HCT116 (cell line): ENCODE measurements around the gene CCDC83. TPM values are rescaled to one million over a fixed set of nuclear protein-coding genes. Genes with fewer than 3 reads are reported as not detected.
"Not testable (repeated sequence)": the region's sequence is repeated elsewhere in the genome, so short reads cannot be mapped to it uniquely, and the experiment has no call there.

Experiments
- ATAC-seq: fragments of 200-7000 bp; cut with Tn5 transposase; 2 replicates; pipeline ENCODE4 v1.9.1; 2020; ENCODE audit warnings: mild to moderate bottlenecking, moderate library complexity
- BruUV-seq: library from RNA; stranded (reverse); fragments of 400-500 nt; replicated peaks from 2 replicates; lab custom pipeline; 2021; lab: Mats Ljungman, UMichigan
- CTCF ChIA-PET: fragments of 300-600 bp; sonication (Branson Sonifier 250); formaldehyde crosslinking; loops from one replicate; lab custom pipeline; 2021; ENCODE audit warnings: antibody characterized with exemption; lab: Charles Lee
- POLR2A ChIA-PET: fragments of 300-600, 350-600 bp; sonication (Branson Sonifier 250); formaldehyde crosslinking; loops from one replicate; lab custom pipeline; 2021; ENCODE audit warnings: antibody characterized with exemption; lab: Charles Lee
- RAD21 ChIA-PET, 2 experiments: fragments of 300-600 bp; sonication (Branson Sonifier 250); formaldehyde crosslinking; loops; one replicate each; lab custom pipeline; 2023; ENCODE audit warnings: low total read pairs in 2 of 2; ENCODE audit not compliant: uncharacterized antibody in 2 of 2, unreplicated experiment in 2 of 2, low non-redundant PET in 1 of 2; lab: Charles Lee
- DNase-seq: peaks from one replicate; pipeline ENCODE4 v3.0.0-alpha.2; 2010; ENCODE audit warnings: low read depth, low spot score
- H2AFZ ChIP-seq: fragments of 200-600 bp; shearing (Covaris generic), sonication (generic); 2 replicates; pipeline ENCODE4 v1.6.1; 2017; ENCODE audit warnings: low read depth, mixed run types, mixed read lengths, antibody characterized with exemption, low read length; ENCODE audit not compliant: poor library complexity, severe bottlenecking
- H3K27ac ChIP-seq: 2 replicates; pipeline ENCODE4 v1.5.1; 2012; ENCODE audit warnings: low read depth, low read length
- H3K27me3 ChIP-seq: fragments of 200-600 bp; sonication (generic); 2 replicates; pipeline ENCODE4 v1.6.1; 2016; ENCODE audit warnings: mixed run types, low read length, mixed read lengths; ENCODE audit not compliant: insufficient read depth
- H3K36me3 ChIP-seq, 2 experiments: fragments of 200-500 bp in 1 of 2; fragments of 200-600 bp in 1 of 2; sonication (Bioruptor generic) in 1 of 2; sonication (generic) in 1 of 2; 2 replicates each; pipeline versions ENCODE4 v1.5.1 to v1.6.1; 2014 to 2016; ENCODE audit warnings: low read length in 2 of 2, inconsistent platforms in 1 of 2, mixed read lengths in 1 of 2, mixed run types in 1 of 2; ENCODE audit not compliant: insufficient read depth in 2 of 2, control insufficient read depth in 1 of 2
- H3K4me1 ChIP-seq, 2 experiments: fragments of 200-600 bp in 1 of 2; sonication (generic) in 1 of 2; 2 replicates each; pipeline versions ENCODE4 v1.5.1 to v1.6.1; 2012 to 2017; ENCODE audit warnings: low read length in 2 of 2, inconsistent platforms in 1 of 2, mild to moderate bottlenecking in 1 of 2, mixed read lengths in 1 of 2, mixed run types in 1 of 2, moderate library complexity in 1 of 2; ENCODE audit not compliant: insufficient read depth in 2 of 2, control insufficient read depth in 1 of 2
- H3K4me2 ChIP-seq: fragments of 200-600 bp; sonication (generic); 2 replicates; pipeline ENCODE4 v1.6.1; 2017; ENCODE audit warnings: mixed run types, low read length, mixed read lengths
- H3K4me3 ChIP-seq, 2 experiments: fragments of 200-600 bp in 1 of 2; sonication (generic) in 1 of 2; replicated peaks in 1 of 2; 2 replicates each; pipeline ENCODE4 v1.5.1; 2011 to 2016; ENCODE audit warnings: low read length in 2 of 2, control low read depth in 1 of 2, low read depth in 1 of 2, mild to moderate bottlenecking in 1 of 2, mixed read lengths in 1 of 2, mixed run types in 1 of 2
- H3K79me2 ChIP-seq: fragments of 200-600 bp; sonication (generic); 2 replicates; pipeline ENCODE4 v1.6.1; 2017; ENCODE audit warnings: mild to moderate bottlenecking, mixed run types, low read length, moderate library complexity, mixed read lengths; ENCODE audit not compliant: insufficient read depth
- H3K9ac ChIP-seq: fragments of 200-600 bp; sonication (generic); 2 replicates; pipeline ENCODE4 v1.6.1; 2016; ENCODE audit warnings: low read length, mixed read lengths
- H3K9me2 ChIP-seq: fragments of 200-600 bp; sonication (generic), shearing (Covaris generic); 2 replicates; pipeline ENCODE4 v1.6.1; 2017; ENCODE audit warnings: mixed run types, mild to moderate bottlenecking, moderate library complexity; ENCODE audit not compliant: insufficient read depth
- H3K9me3 ChIP-seq, 2 experiments: fragments of 200-500 bp in 1 of 2; fragments of 200-600 bp in 1 of 2; sonication (Bioruptor generic) in 1 of 2; sonication (generic) in 1 of 2; 2 replicates each; pipeline ENCODE4 v1.6.1; 2014 to 2017; ENCODE audit warnings: low read length in 2 of 2, mixed read lengths in 2 of 2, inconsistent platforms in 1 of 2, low read depth in 1 of 2, mild to moderate bottlenecking in 1 of 2, mixed run types in 1 of 2, moderate library complexity in 1 of 2; ENCODE audit not compliant: control insufficient read depth in 1 of 2, insufficient read depth in 1 of 2
- H4K20me1 ChIP-seq: fragments of 200-600 bp; sonication (generic), shearing (Covaris generic); 2 replicates; pipeline ENCODE4 v1.6.1; 2017; ENCODE audit warnings: mixed run types, mild to moderate bottlenecking, moderate library complexity; ENCODE audit not compliant: insufficient read depth
- CBX3 ChIP-seq: IDR thresholded peaks from 2 replicates; pipeline ENCODE4 v1.6.1; 2012; ENCODE audit warnings: low read depth
- ELF1 ChIP-seq: IDR thresholded peaks from 2 replicates; pipeline ENCODE4 v1.6.1; 2012; ENCODE audit warnings: low read depth, borderline replicate concordance
- EZH2 ChIP-seq: fragments of 200-600 bp; sonication (generic); IDR thresholded peaks from 2 replicates; pipeline ENCODE4 v1.6.1; 2017; ENCODE audit warnings: antibody characterized with exemption, mixed run types
- FOSL1 ChIP-seq: IDR thresholded peaks from 2 replicates; pipeline ENCODE4 v1.6.1; 2012; ENCODE audit warnings: low read depth
- JUND ChIP-seq: IDR thresholded peaks from 2 replicates; pipeline ENCODE4 v1.6.1; 2012
- SIN3A ChIP-seq: IDR thresholded peaks from 2 replicates; pipeline ENCODE4 v1.6.1; 2012; ENCODE audit warnings: low read depth
- SRF ChIP-seq: IDR thresholded peaks from 2 replicates; pipeline ENCODE4 v1.6.1; 2012; ENCODE audit warnings: low read depth
- TCF7L2 ChIP-seq: IDR thresholded peaks from 2 replicates; pipeline ENCODE4 v1.7.0; 2011; ENCODE audit warnings: borderline replicate concordance, inconsistent platforms; ENCODE audit not compliant: insufficient read depth, insufficient read length; ENCODE audit errors: extremely low read depth
- YY1 ChIP-seq: IDR thresholded peaks from 2 replicates; pipeline ENCODE4 v1.6.1; 2011; ENCODE audit warnings: low read length, low read depth, moderate library complexity, mild to moderate bottlenecking; ENCODE audit not compliant: insufficient replicate concordance; ENCODE audit errors: extremely low read depth
- ZNF274 ChIP-seq: fragments of 200-500 bp; sonication (Bioruptor generic); IDR thresholded peaks from 2 replicates; pipeline ENCODE4 v1.6.1; 2014; ENCODE audit warnings: mild to moderate bottlenecking, low read depth, low read length, inconsistent platforms
- intact Hi-C: fragments of 100-400 bp; cut with micrococcal nuclease; formaldehyde crosslinking; loops from 2 replicates; pipeline ENCODE4 v1.10.0; 2022
- total RNA-seq: library from RNA; stranded (reverse); gene quantifications from one replicate; pipeline ENCODE4 v1.2.1, GENCODE V29; 2021; ENCODE audit not compliant: unreplicated experiment
- TF ChIP-seq, protein P1 (sequence below): IDR thresholded peaks from 2 replicates; pipeline ENCODE4 v1.6.1; 2012; ENCODE audit warnings: low read depth
- TF ChIP-seq, protein P2 (sequence below): IDR thresholded peaks from 2 replicates; pipeline ENCODE4 v1.6.1; 2012
- TF ChIP-seq, protein P3 (sequence below): IDR thresholded peaks from 2 replicates; pipeline ENCODE4 v1.6.1; 2012

CCDC83 gene
- total RNA-seq, 1 experiment from 2014 or later: not detected

DNA sequence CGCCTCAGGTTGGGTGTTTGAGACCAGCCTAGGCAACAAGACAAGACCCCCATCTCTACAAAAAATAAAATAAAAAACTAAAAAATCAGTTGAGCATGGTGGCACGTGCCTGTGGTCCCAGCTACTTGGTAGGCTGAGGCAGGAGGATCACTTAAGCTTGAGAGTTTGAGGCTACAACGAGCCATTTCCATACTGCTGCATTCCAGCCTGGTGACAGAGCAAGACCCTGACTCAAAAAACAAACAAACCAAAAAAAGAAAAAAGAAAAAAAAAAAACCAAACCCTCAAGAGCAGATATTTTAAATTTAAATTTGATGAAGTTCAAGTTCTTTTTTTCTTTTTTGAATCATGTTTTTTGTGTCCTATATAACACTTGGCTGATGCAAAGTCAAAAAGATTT is 7.2 kb upstream of the CCDC83 start (continued):
- TF ChIP-seq, protein P1, sequence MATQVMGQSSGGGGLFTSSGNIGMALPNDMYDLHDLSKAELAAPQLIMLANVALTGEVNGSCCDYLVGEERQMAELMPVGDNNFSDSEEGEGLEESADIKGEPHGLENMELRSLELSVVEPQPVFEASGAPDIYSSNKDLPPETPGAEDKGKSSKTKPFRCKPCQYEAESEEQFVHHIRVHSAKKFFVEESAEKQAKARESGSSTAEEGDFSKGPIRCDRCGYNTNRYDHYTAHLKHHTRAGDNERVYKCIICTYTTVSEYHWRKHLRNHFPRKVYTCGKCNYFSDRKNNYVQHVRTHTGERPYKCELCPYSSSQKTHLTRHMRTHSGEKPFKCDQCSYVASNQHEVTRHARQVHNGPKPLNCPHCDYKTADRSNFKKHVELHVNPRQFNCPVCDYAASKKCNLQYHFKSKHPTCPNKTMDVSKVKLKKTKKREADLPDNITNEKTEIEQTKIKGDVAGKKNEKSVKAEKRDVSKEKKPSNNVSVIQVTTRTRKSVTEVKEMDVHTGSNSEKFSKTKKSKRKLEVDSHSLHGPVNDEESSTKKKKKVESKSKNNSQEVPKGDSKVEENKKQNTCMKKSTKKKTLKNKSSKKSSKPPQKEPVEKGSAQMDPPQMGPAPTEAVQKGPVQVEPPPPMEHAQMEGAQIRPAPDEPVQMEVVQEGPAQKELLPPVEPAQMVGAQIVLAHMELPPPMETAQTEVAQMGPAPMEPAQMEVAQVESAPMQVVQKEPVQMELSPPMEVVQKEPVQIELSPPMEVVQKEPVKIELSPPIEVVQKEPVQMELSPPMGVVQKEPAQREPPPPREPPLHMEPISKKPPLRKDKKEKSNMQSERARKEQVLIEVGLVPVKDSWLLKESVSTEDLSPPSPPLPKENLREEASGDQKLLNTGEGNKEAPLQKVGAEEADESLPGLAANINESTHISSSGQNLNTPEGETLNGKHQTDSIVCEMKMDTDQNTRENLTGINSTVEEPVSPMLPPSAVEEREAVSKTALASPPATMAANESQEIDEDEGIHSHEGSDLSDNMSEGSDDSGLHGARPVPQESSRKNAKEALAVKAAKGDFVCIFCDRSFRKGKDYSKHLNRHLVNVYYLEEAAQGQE: no peak
- TF ChIP-seq EZH2: no peak
- TF ChIP-seq YY1: no peak
- TF ChIP-seq ZNF274: no peak
- TF ChIP-seq FOSL1: no peak

DNA sequence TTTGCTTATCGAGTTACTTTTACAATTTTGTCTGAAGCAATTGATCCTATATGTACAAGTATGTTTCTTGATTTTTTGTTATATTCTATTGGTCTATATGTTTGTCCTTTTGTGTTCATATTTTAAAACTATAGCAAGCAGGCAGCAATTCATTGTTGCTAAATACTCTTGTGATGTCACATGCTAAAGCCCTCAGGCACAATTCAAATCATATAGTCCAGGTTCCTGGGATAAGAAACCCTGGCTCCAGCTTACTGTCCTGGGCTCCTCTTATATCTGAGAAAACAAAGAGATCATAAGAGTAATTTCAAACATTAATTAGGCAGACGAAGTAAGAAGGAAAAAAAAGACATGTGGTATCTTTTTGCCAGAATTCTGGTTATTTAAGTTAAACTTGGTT is 6.6 kb upstream of the CCDC83 start:
- TF ChIP-seq TCF7L2 (no peak), SRF (no peak), SIN3A (no peak), ELF1 (no peak), FOSL1 (no peak), YY1 (no peak), CBX3 (no peak), JUND (no peak)
- TF ChIP-seq, protein P2, sequence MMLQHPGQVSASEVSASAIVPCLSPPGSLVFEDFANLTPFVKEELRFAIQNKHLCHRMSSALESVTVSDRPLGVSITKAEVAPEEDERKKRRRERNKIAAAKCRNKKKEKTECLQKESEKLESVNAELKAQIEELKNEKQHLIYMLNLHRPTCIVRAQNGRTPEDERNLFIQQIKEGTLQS: no peak
- TF ChIP-seq, protein P3, sequence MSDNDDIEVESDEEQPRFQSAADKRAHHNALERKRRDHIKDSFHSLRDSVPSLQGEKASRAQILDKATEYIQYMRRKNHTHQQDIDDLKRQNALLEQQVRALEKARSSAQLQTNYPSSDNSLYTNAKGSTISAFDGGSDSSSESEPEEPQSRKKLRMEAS: no peak
- TF ChIP-seq, all 23 proteins: peak for 0
- no peak overlapping the region for H3K27ac ChIP-seq
- no peak for ATAC-seq

DNA sequence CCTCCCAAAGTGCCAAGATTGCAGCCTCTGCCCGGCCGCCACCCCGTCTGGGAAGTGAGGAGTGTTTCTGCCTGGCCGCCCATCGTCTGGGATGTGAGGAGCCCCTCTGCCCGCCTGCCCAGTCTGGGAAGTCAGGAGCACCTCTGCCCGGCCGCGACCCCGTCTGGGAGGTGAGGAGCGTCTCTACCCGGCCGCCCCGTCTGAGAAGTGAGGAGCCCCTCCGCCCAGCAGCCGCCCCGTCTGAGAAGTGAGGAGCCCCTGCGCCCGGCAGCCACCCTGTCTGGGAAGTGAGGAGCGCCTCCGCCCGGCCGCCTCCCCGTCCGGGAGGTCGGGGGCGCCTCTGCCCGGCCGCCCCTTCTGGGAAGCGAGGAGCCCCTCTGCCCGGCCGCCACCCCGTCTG is 2.4 kb upstream of the CCDC83 start:
- CTCF ChIA-PET, RAD21 ChIA-PET, H3K27ac ChIP-seq, H3K9me2 ChIP-seq, H3K79me2 ChIP-seq, H3K36me3 ChIP-seq, H3K4me2 ChIP-seq, BruUV-seq, H3K9ac ChIP-seq, H3K4me3 ChIP-seq, H3K9me3 ChIP-seq, ATAC-seq, H2AFZ ChIP-seq, H4K20me1 ChIP-seq, DNase-seq, H3K27me3 ChIP-seq: not testable (repeated sequence)
- peaks cover 2 to 14% of the 10 kb centered on the region in 2 experiments; a peak in 3 of 4 replicates for H3K4me1 ChIP-seq
- POLR2A ChIA-PET: interaction anchor here (1.7 kb wide), 1 partner anchor 9 kb away, joined by 3 read pairs; no protein-coding TSS in a partner anchor
- intact Hi-C loops: loop anchor here (10.0 kb wide), 3 partner anchors 562 to 752 kb away; no protein-coding TSS in a partner anchor

More for the DNA sequence above, 6.6 kb upstream of the CCDC83 start:
- Histone ChIP-seq H3K79me2 (no peaks in the 10 kb centered on the region), H3K9me2 (no peaks in the 10 kb centered on the region), H3K36me3 (no peaks in the 10 kb centered on the region), H3K27me3 (no peaks in the 10 kb centered on the region), H4K20me1 (no peaks in the 10 kb centered on the region), H3K4me1 (peaks cover 13 to 18% of the 10 kb centered on the region in 2 experiments), H3K4me3 (no peak overlapping the region), H3K9ac (no peak overlapping the region), H3K4me2 (no peak overlapping the region), H2AFZ (no peak overlapping the region), H3K9me3 (no peaks in the 10 kb centered on the region)
- intact Hi-C loops: no loop called here
- POLR2A ChIA-PET: no interaction called here
- BruUV-seq: no TSS peak
- no peak for DNase-seq
- CTCF ChIA-PET: no interaction called here
- RAD21 ChIA-PET: no interaction called here
